NT2/D1 (cell line): ENCODE data around the gene RETN.

Experiments used
- SUZ12 ChIP-seq: IDR thresholded peaks from 2 replicates; pipeline ENCODE4 v1.6.1; 2011; ENCODE audit not compliant: insufficient read length, insufficient read depth; ENCODE audit errors: extremely low read depth
- YY1 ChIP-seq: IDR thresholded peaks from 2 replicates; pipeline ENCODE4 v1.6.1; 2011; ENCODE audit not compliant: insufficient read length, insufficient read depth
- ZNF274 ChIP-seq: IDR thresholded peaks from 2 replicates; pipeline ENCODE4 v1.6.1; 2011; ENCODE audit warnings: mild to moderate bottlenecking, low read depth, low read length

- no peak for TF ChIP-seq SUZ12
- TF ChIP-seq ZNF274, result no peak
- no peak for TF ChIP-seq YY1
Measured at GRCh38 chr19:7677669-7678311, 8.9 kb downstream of the RETN start.
